Dermis microvascular lymphatic vessel endothelial cell (primary cell): ENCODE results near the gene ADAM12. TPM values are rescaled to one million over a fixed set of nuclear protein-coding genes. Genes with fewer than 3 reads are reported as not detected.

Experiments
- DNase-seq, 2 donors: peaks; one replicate each; pipeline versions ENCODE4 v3.0.0 to v3.0.0-alpha.2; 2010; ENCODE audit warnings: low read depth in 2 of 2
- total RNA-seq: library from RNA; depleted of rRNA; stranded (reverse); fragments of >200 nt; gene quantifications from 2 replicates; pipeline ENCODE4 v1.2.1, GENCODE V29; 2014

Gene ADAM12
- total RNA-seq, 1 donor from 2014 or later = 0.64 TPM

- no peak for DNase-seq
Observed at GRCh38 chr10:126317751-126318150, 70.5 kb downstream of the ADAM12 start.

DNA sequence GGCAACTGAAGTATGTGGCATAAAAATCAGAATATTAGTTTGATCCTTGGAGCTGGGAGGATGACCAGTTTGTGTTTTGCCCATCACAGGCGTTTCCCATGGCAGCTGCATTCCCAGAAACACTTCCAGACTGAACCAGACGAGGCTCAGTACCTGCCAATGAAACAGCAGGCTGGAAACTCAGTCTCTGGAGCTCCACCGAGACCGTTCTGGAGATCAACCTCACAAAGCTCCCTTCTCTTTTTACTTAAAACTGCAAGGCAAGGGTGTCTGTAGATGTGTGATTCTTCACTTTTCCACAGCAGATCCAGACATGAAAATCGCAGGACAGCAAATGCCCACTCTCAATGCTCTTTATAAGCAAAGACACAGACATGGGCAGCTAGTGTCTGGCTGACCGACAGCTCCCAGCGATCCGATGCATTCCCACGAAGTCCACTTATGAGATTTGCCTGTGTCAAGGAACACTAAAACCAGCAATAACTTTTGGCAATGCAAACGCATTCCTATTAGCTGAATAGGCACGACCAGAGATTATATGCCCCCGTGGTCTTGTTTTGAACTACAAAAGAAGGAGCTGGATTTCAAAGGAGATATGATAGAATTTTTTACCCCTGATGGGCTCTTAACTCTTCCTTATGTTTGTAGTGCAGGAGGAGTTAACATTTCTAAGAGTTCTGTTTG is 72.6 kb downstream of the ADAM12 start:
- DNase-seq = no peak

DNA sequence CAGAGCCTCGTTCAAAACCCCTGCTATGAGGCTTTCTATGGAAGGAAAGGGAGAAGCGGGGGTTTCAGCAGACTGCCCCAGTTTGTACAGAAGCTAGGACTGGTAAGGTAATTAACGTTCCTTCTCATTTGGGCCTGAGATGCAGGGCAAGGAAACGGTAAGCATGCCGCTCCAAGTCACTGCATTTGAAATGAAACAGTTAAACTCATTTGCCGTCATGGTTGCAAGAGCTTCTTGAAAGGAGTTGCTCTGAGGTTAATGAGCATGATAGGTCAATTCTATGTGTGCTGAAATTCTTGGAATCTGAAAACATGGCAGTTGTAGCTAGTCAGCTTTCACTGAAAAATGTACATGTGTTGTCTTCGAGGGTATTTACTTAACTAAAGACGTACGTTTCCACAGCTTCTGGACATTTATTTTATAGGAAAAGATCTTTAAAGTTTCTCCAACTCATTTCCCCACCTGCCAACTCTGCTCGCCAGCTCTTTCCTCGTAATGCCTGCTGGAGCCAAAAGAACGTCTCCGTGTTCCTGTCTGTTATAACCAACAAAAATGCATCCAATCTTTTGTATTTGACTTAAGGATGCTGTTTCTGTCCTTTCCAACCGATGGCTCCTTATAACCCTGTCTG is 73.3 kb downstream of the ADAM12 start:
- DNase-seq = no peak

GRCh38 chr10:126312167-126312566 is 76.1 kb downstream of the ADAM12 start:
- no peak for DNase-seq

DNA sequence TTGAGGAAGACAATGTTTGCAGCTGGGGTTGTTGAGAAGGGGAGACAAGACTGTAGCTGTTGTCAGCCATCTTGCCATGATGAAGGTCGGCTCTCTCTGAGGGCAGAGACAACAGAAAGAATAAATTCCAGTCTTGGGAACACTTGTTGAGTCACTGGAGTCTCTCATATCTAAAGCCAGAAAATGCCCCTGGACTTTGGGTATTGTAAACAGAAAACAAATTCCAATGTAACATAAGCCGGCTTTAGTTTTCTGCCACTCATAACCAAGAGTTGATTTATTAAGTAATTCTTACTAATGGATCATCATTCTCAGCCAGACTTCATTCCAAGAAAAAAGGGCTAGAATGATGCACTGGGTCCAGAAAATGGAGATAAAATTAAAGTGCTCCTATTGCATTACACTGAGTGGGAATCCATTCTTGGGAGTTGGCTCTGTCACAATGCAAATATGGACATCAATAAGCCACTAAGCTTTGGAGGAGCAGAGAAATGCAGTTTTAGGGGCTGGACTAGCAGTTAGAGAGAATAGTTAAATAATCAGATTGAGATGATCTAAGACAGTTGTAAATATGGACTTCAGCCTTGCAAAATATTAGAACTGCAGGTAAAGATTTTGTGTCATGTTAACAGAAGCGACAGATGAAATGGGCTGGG is 78.9 kb downstream of the ADAM12 start:
- no peak for DNase-seq

DNA sequence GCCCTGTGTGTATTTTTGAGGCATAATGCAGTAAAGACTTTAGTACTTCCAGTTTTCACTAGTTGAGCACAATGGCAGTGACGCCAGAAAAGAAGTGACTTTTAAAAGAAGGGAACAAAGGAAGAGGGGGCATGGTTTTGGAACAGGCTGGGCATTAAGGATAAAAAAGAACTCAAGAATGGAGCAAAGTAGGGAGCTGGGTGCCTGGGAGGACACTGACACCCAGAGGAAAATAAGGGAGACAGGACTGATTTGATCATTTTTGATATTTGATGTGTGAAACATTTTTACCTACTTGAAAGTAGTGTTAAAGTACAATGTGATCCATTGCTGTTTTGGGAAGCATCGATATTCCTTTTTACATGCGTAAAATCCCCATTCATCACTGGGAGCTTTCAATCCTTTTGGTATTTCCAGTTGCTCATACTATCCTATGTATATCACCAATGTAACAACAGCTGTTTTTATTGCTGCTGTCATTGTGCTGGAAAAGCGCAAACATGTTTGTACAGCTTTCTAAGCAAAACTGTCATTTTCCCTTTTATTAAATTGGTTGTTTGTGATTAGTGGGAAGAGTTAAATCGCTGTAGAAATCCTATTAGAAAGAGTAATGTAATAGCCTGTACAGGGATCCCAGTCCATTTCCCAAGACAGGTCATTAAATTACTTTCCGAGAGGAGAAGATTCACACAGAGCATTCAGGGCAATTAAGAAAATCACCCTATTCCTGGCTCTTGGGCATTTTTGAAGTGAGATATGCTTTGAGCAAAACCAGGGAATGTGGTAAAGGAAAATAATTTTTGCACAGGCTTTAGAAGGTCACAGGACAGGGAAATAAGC is 85.2 kb downstream of the ADAM12 start:
- DNase-seq = no peak

DNA sequence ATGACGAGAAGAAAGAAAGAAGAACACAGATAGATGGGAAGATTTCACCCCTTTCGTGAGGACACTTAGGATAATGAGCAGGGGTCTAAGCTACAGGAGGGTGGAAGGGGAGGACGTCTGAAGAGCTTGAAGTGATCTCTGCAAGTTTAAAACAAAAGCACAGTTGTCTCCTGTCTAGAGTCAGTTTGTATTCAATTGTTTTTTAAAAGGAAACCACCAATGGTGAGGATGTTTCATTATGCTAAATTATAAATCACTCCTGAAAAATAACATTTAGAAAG is 85.9 kb downstream of the ADAM12 start:
- DNase-seq = no peak

GRCh38 chr10:126301701-126302475 is 86.4 kb downstream of the ADAM12 start:
- DNase-seq = no peak

DNA sequence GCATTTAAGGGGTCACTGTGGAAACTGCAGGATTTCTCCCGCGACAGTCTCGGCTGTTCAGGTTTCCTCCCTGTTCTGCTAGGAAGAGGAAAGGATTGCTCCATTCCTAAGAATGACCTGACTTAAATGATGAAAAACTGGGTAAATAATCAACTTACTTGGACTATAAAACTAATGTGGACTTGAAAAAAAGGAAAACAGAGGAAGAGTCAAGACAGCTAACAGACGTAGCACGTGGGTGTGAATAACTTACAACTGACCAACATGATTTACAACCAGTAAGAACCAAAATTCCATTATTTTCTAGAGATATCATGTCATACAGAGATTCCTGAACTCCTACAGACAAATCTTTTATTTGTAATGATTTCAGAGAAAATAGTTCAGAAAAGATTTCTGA is 93.8 kb downstream of the ADAM12 start:
- no peak for DNase-seq

GRCh38 chr10:126290232-126290631 is 98.0 kb downstream of the ADAM12 start:
- DNase-seq = no peak

DNA sequence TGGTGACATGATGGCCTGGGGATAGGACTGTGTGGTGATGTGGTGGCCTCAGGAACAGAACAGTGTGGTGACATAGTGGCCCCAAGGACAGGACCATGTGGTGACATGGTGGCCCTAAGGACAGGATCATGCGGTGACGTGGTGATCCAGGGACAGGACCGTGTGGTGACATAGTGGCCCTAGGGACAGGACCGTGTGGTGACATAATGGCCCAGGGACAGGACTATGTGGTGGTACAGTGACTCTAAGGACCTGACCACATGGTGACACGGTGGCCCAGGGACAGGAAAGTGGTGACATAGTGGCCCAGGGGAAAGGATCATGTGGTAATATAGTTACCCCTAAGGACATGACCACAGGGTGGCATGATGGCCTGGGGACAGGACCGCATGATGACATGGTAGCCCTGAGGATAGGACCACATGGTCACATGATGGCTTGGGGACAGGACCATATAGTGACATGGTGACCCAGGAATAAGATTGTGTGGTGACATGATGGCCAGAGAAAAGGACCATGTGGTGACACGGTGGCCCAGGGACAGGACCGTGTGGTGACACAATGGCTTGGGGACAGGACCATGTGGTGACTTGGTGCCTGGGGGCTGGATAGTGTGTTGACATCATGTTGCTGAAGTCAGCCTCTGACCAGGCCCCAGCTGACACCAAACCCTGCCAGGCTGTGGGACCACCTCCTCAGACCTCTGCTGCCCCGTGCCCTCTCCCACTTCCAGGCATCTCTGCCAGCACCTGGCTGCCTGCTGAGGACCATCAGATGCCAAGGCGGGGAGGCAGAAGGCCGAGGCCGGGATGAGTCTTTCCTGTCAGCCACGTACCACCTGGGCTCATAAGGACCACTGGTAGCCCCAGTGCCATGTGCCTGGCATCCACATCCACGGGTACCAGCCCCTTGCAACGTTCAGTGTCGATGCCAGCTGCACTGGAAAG is 99.5 kb downstream of the ADAM12 start:
- no peak for DNase-seq

DNA sequence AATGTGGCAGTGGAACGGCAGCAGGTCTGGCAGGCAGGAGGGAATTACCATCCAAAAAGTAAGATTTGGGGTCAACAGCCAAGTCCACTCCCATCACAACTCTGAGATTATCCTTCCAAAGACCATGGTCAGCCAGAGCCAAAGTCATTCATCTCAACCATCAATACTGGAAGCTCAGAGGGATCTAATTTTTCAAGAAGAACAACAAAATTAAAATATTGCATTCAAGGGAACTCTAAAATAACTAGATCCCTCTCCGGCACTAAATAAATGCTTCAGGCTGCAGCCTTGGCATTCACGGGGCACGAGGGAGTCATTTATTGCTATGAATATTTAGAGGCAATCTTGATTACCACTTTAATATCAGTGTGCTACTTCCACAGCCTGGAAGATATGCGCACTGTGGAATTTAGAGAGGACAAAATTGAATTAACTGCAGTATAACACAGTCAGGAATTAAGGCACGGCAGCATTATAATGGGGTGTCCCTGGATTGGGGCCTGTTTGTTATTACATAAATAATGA is 102.0 kb downstream of the ADAM12 start:
- DNase-seq = no peak

DNA sequence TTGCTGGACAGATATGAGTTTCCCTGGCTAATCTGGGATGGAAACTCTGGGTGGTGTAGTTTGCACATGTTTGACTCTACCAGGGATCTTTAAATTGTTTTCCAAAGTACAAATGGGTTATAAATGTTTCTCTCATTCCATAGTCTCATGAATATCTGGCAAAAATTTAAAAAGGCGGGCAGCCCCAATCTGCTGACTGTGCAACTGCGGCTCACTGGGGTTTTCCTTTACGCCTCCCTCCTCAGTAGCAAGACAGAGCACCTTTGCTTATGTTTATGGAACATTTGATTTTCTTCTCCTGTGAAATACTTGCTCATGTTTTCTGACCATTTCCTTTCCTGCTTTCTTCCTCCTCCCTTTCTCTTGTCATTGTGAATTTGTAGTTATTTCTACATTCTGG is 105.0 kb downstream of the ADAM12 start:
- no peak for DNase-seq

- DNase-seq = no peak
Observed at GRCh38 chr10:126278851-126279250, 109.4 kb downstream of the ADAM12 start.

DNA sequence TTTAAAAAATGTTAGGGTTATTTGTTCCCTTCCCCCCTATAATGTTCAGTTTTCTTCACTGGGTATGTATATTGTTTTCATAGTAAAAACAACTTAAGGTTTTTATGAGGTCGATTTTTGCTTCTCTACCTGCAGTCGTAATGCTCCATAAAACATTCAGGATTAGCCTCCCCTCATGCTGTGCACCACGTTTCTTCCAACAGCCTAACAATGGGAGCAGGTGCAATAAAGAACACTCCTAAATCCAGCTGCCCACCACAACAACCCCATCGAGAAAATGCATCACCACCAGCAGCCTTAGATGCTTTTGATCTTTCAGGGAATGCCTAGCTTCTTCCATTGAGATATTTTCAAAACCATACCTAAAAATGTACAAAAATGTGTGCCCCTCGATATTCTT is 111.1 kb downstream of the ADAM12 start:
- no peak for DNase-seq

DNA sequence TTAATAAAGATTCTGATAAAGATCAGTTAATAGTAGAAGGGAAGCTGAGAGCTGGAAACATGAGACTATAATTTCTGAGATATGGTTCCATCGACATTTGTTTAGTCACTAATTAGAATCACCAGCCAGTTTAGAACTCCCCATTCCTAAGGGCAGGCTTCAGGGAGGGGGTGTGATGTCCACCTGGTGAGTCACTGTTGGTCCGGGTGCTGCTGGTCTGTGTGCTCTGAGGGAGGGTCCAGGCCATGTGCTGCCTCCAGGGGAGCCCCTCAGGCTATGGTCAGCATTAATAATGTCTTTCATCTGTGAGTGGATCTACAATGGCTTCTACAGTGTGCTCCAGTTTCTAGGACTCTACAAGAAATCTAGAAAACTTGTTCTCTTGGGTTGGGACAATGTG is 115.8 kb downstream of the ADAM12 start:
- no peak for DNase-seq

DNA sequence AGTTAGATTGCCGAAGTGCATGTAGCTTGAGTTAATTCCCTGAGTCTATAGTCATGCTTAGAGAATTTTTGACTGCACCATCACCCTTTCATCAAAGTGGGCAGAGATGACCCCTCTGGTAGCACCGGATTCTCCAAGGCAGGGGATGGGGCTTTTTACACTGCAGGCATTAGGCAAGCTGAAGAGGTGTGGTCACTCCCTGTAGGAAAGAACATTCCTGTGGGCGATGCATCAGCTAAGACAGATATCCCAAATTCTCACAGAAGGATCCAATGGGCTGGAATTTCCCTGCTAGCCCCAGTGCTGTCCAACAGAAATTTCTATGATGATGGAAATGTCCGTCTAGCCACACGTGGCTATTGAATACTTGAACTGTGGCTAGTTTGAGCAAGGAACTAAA is 118.2 kb downstream of the ADAM12 start:
- DNase-seq = no peak

- no peak for DNase-seq
Observed at GRCh38 chr10:126268013-126268920, 120.0 kb downstream of the ADAM12 start.
